Naive thymus-derived CD4-positive, alpha-beta T cell (primary cell): ENCODE measurements around the gene COG5. TPM values are rescaled to one million over a fixed set of nuclear protein-coding genes. Genes with fewer than 3 reads are reported as not detected.

Experiments
- ATAC-seq: fragments of 150-1000 bp; cut with Tn5 transposase; 2 replicates; pipeline ENCODE4 v1.10.0; 2021; ENCODE audit warnings: mild to moderate bottlenecking, moderate library complexity
- CTCF ChIA-PET: fragments of 350-600 bp; sonication (Branson Sonifier 250); formaldehyde crosslinking; loops from one replicate; lab custom pipeline; 2021; ENCODE audit warnings: antibody characterized with exemption; lab: Charles Lee
- POLR2A ChIA-PET: fragments of 350-600 bp; sonication (Branson Sonifier 250); formaldehyde crosslinking; loops from one replicate; lab custom pipeline; 2021; ENCODE audit warnings: antibody characterized with exemption, inconsistent platforms; lab: Charles Lee
- DNase-seq, 9 donors: peaks; one replicate each; pipeline versions ENCODE4 v3.0.0 to v3.0.0-alpha.2; 2020 to 2022; ENCODE audit warnings: mixed read lengths in 1 of 9
- H3K27ac ChIP-seq: one replicate; pipeline ENCODE4 v1.7.0; 2013; ENCODE audit warnings: mild to moderate bottlenecking, low read depth, low read length, moderate library complexity
- H3K27me3 ChIP-seq, 2 donors: one replicate each; pipeline ENCODE4 v1.7.0; 2013; ENCODE audit warnings: low read length in 2 of 2, mild to moderate bottlenecking in 2 of 2, moderate library complexity in 2 of 2; ENCODE audit not compliant: control insufficient read depth in 2 of 2, insufficient read depth in 2 of 2
- H3K36me3 ChIP-seq, 3 experiments: 1 replicate in 2 of 3; 2 replicates in 1 of 3; pipeline ENCODE4 v1.7.0; 2013; ENCODE audit warnings: low read length in 3 of 3, mild to moderate bottlenecking in 3 of 3, moderate library complexity in 1 of 3; ENCODE audit not compliant: insufficient read depth in 3 of 3, control insufficient read depth in 2 of 3
- H3K4me1 ChIP-seq, 2 donors: one replicate each; pipeline ENCODE4 v1.7.0; 2013; ENCODE audit warnings: low read length in 2 of 2, mild to moderate bottlenecking in 2 of 2, moderate library complexity in 1 of 2; ENCODE audit not compliant: control insufficient read depth in 2 of 2, insufficient read depth in 2 of 2
- H3K4me3 ChIP-seq: 2 replicates; pipeline ENCODE4 v1.7.0; 2013; ENCODE audit warnings: mild to moderate bottlenecking, low read length
- H3K9me3 ChIP-seq, 3 experiments: 1 replicate in 2 of 3; 2 replicates in 1 of 3; pipeline ENCODE4 v1.7.0; 2013; ENCODE audit warnings: low read length in 3 of 3; ENCODE audit not compliant: control insufficient read depth in 2 of 3
- H3K27ac Mint-ChIP-seq, 9 donors: one replicate each; pipeline ENCODE4 v1.8.0; 2020 to 2022; ENCODE audit warnings: mixed read lengths in 9 of 9, mild to moderate bottlenecking in 8 of 9, moderate library complexity in 5 of 9, inconsistent platforms in 2 of 9
- H3K27me3 Mint-ChIP-seq, 5 donors: one replicate each; pipeline ENCODE4 v1.8.0; 2021 to 2022; ENCODE audit warnings: mixed read lengths in 5 of 5, mild to moderate bottlenecking in 1 of 5
- H3K36me3 Mint-ChIP-seq, 5 donors: one replicate each; pipeline ENCODE4 v1.8.0; 2020 to 2022; ENCODE audit warnings: mixed read lengths in 5 of 5, mild to moderate bottlenecking in 3 of 5, inconsistent platforms in 1 of 5
- H3K4me1 Mint-ChIP-seq, 7 donors: one replicate each; pipeline ENCODE4 v1.8.0; 2020 to 2022; ENCODE audit warnings: mixed read lengths in 7 of 7, mild to moderate bottlenecking in 3 of 7, inconsistent platforms in 1 of 7
- H3K4me3 Mint-ChIP-seq, 10 donors: one replicate each; pipeline ENCODE4 v1.8.0; 2020 to 2022; ENCODE audit warnings: mild to moderate bottlenecking in 10 of 10, mixed read lengths in 10 of 10, moderate library complexity in 6 of 10, inconsistent platforms in 2 of 10
- H3K9me3 Mint-ChIP-seq, 11 donors: one replicate each; pipeline ENCODE4 v1.8.0; 2020 to 2022; ENCODE audit warnings: mixed read lengths in 11 of 11, mild to moderate bottlenecking in 4 of 11, inconsistent platforms in 1 of 11, moderate library complexity in 1 of 11
- intact Hi-C, 2 donors: fragments of 100-400 bp; cut with micrococcal nuclease; formaldehyde crosslinking; loops; one replicate each; pipeline ENCODE4 v1.15.1; 2023
- polyA plus RNA-seq, 2 donors: library from polyadenylated mRNA; unstranded; fragments of 300-500 nt; fragmentation: Illumina TruSeq; gene quantifications; one replicate each; pipeline ENCODE4 v1.2.3, GENCODE V29; 2021
- total RNA-seq, 6 experiments: library from RNA in 5 of 6; stranded (reverse) in 5 of 6; gene quantifications; 1 replicate in 5 of 6; 2 replicates in 1 of 6; pipeline ENCODE4 v1.2.3 and lab custom pipeline; 2021 to 2026

Gene COG5
- total and polyA plus RNA-seq, 7 experiments from 2014 or later = 24.7 to 77.0 (median 48.0) TPM

GRCh38 chr7:107468824-107469223 is 94.9 kb downstream of the COG5 start:
- intact Hi-C loops = no loop called here
- H3K27me3 Mint-ChIP-seq = no peaks in the 10 kb centered on the region
- H3K27me3 ChIP-seq = no peaks in the 10 kb centered on the region
- H3K4me1 Mint-ChIP-seq = peaks cover 0 to 16% (median 0%) of the 10 kb centered on the region in 7 donors
- H3K27ac Mint-ChIP-seq = no peak overlapping the region
- no peaks in the 10 kb centered on the region for H3K9me3 Mint-ChIP-seq
- H3K36me3 ChIP-seq = no peaks in the 10 kb centered on the region
- POLR2A ChIA-PET = no interaction called here
- no peak overlapping the region for H3K4me3 Mint-ChIP-seq
- peaks cover 0 to 3% (median 0%) of the 10 kb centered on the region in 5 donors for H3K36me3 Mint-ChIP-seq
- H3K4me3 ChIP-seq = no peak overlapping the region
- no peaks in the 10 kb centered on the region for H3K9me3 ChIP-seq
- no peaks in the 10 kb centered on the region for H3K4me1 ChIP-seq
- ATAC-seq = no peak
- CTCF ChIA-PET = no interaction called here
- no peak for DNase-seq
- H3K27ac ChIP-seq = no peak overlapping the region

GRCh38 chr7:107467972-107468371 is 95.7 kb downstream of the COG5 start:
- H3K27me3 ChIP-seq = no peaks in the 10 kb centered on the region
- CTCF ChIA-PET = no interaction called here
- Mint-ChIP-seq H3K27me3 (no peaks in the 10 kb centered on the region), H3K4me1 (peaks cover 0 to 16% (median 0%) of the 10 kb centered on the region in 7 donors), H3K36me3 (peaks cover 0 to 3% (median 0%) of the 10 kb centered on the region in 5 donors), H3K9me3 (no peaks in the 10 kb centered on the region), H3K27ac (peak overlapping the region in 1 of 9 donors; percentile 7), H3K4me3 (no peak overlapping the region)
- H3K27ac ChIP-seq = no peak overlapping the region
- H3K9me3 ChIP-seq = no peaks in the 10 kb centered on the region
- DNase-seq (no peak), ATAC-seq (no peak)
- no peak overlapping the region for H3K4me3 ChIP-seq
- H3K36me3 ChIP-seq = no peaks in the 10 kb centered on the region
- H3K4me1 ChIP-seq = no peaks in the 10 kb centered on the region
- POLR2A ChIA-PET = interaction anchor here (0.6 kb wide), 1 partner anchor 300 kb away, joined by 3 read pairs; no protein-coding TSS in a partner anchor
- intact Hi-C loops = no loop called here

DNA sequence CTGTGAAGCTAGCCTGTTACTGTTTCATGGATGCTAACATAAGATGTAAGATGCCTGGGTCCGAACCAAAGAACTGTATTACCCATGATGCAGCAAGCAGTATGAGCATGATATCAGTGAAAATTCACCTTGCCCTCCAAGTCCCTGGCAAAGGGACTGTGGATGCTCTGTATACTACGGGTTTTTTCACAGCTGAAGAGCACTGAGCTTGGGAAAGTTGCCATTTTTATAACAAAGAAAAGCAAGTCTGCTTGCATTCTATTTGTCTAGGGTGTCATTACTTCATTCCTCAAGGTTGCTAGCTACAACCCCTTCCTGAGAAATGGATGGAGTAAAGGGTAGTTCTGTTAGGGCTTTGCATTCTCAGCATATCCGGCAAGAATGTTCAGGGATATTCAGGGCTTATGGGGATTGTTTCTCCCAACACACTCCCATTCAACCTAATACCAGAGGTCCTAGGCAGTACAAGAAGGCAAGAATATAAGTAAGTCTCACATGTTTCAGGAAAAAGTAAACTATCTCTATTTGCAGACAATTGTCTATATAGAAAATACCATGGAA is 99.0 kb downstream of the COG5 start:
- POLR2A ChIA-PET = no interaction called here
- no peaks in the 10 kb centered on the region for H3K27me3 Mint-ChIP-seq
- H3K36me3 ChIP-seq = no peaks in the 10 kb centered on the region
- CTCF ChIA-PET = interaction anchor here (0.6 to 3.9 kb wide), 5 partner anchors 8 to 414 kb away, joined by 3 to 34 read pairs (median 8); no protein-coding TSS in a partner anchor
- intact Hi-C loops = loop anchor here (5.0 kb wide), 3 partner anchors 98 to 278 kb away; partner anchors contain the start of genes CBLL1 (in 1 of the 2), COG5 (in 1 of the 2), DUS4L (in 1 of the 2) and SLC26A4 (in 1 of the 2)
- H3K9me3 ChIP-seq = no peaks in the 10 kb centered on the region
- H3K27me3 ChIP-seq = no peaks in the 10 kb centered on the region
- H3K27ac ChIP-seq = no peak overlapping the region
- H3K9me3 Mint-ChIP-seq = no peaks in the 10 kb centered on the region
- no peak overlapping the region for H3K4me3 Mint-ChIP-seq
- H3K27ac Mint-ChIP-seq = peak overlapping the region in 3 of 9 donors; percentile 8 to 42 (median 10)
- H3K36me3 Mint-ChIP-seq = peaks cover 0 to 5% (median 0%) of the 10 kb centered on the region in 5 donors
- H3K4me1 ChIP-seq = no peaks in the 10 kb centered on the region
- DNase-seq (no peak), ATAC-seq (no peak)
- peaks cover 0 to 11% (median 0%) of the 10 kb centered on the region in 7 donors for H3K4me1 Mint-ChIP-seq
- H3K4me3 ChIP-seq = no peak overlapping the region

DNA sequence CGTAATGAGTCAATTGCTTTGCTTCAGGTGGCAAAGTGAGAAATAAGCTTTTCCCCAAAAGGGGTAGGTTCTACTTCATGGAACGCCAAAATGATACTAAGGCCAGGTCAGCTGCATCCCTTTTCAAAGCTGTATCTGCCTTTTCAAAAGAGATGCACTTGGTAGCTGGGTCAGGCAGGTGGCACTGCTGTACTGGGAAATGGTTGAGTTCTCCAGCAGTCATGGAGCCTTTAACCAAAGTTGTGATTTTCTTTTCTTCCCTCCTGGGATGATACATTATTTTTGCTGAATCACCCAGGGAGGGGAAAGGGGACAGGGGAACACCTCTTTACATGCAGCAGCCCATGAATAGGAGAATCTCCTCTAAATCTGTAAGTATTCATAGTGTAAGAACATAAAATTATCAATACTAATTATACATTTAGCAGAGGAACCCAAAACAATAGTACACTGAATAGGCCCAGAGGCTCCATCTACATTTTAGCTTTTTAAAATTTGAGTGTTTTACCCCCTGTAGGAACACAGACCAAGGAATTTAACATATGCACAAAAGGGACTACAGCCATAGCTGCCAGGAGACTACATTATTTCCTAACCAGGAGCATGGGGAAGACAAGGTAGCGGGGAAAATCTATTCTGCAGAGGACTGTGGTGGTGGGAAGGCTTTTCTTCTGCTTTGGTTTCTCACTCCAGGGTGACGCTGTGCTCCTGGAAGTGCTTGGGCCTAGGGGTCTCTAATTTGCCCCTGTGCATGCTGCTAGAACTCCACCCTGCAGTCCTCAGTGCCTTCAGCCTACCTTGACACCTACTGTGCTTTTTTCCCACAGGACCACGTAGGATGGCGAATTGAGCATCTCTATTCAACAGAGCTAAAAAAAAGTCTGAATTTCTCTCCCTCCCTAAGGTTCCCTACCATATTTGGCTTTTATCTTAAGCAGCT is 100.3 kb downstream of the COG5 start:
- Mint-ChIP-seq H3K4me3 (no peak overlapping the region), H3K4me1 (peaks cover 0 to 10% (median 0%) of the 10 kb centered on the region in 7 donors), H3K9me3 (no peaks in the 10 kb centered on the region), H3K27me3 (no peaks in the 10 kb centered on the region), H3K27ac (peak overlapping the region in 1 of 9 donors; percentile 19), H3K36me3 (peaks cover 0 to 18% (median 10%) of the 10 kb centered on the region in 5 donors)
- Histone ChIP-seq H3K4me1 (no peaks in the 10 kb centered on the region), H3K9me3 (no peaks in the 10 kb centered on the region), H3K4me3 (no peak overlapping the region), H3K27ac (no peak overlapping the region), H3K27me3 (no peaks in the 10 kb centered on the region), H3K36me3 (no peaks in the 10 kb centered on the region)
- peak; percentile 82 for ATAC-seq
- CTCF ChIA-PET = interaction anchor here (0.5 to 3.9 kb wide), 10 partner anchors 13 to 416 kb away, joined by 4 to 34 read pairs (median 8); no protein-coding TSS in a partner anchor
- intact Hi-C loops = loop anchor here (1.0 to 5.0 kb wide), 8 partner anchors 99 to 516 kb away; partner anchors contain the start of genes CBLL1 (in 1 of the 2), COG5 (in 1 of the 2), DUS4L (in 1 of the 2) and SLC26A4 (in 1 of the 2)
- POLR2A ChIA-PET = interaction anchor here (0.5 to 1.0 kb wide), 2 partner anchors 50 to 100 kb away, joined by 3 read pairs; partner anchors contain the start of genes COG5 and DUS4L
- DNase-seq = peak; percentile 10 to 47 (median 36)

DNA sequence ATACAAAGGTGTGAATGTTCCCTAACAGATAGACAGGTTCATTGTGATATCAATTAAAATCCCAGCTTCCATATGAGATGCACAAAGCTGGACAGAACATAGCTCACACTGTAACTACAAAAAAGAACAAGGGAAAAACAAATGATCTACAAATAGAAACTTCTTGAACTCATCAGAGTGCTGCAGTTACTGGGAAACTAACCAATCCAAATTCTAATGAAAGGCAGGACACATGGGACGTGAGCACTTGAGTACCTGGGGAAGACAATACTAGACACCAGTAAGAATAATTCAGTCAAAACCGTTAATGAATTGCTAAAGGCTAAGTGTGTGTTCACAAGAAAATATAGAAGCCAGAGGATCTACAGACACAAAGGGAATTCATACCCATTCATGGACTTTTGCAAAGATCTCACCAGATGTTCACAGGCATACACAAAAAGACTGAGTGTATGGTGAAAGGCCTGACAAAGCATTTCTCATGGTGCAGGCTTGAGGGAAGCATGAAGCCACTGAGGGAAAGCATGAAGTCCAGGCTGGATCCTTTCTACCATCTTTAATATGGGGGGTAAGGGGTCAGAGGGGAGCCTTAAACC is 101.7 kb downstream of the COG5 start:
- Histone ChIP-seq H3K4me3 (no peak overlapping the region), H3K27ac (no peak overlapping the region), H3K4me1 (no peaks in the 10 kb centered on the region), H3K36me3 (no peaks in the 10 kb centered on the region), H3K9me3 (no peaks in the 10 kb centered on the region), H3K27me3 (no peaks in the 10 kb centered on the region)
- intact Hi-C loops = loop anchor here (5.0 kb wide), 3 partner anchors 100 to 280 kb away; partner anchors contain the start of genes CBLL1 (in 1 of the 2), COG5 (in 1 of the 2), DUS4L (in 1 of the 2) and SLC26A4 (in 1 of the 2)
- ATAC-seq (no peak), DNase-seq (no peak)
- Mint-ChIP-seq H3K27me3 (no peaks in the 10 kb centered on the region), H3K4me3 (no peak overlapping the region), H3K27ac (no peak overlapping the region), H3K9me3 (no peaks in the 10 kb centered on the region), H3K4me1 (peaks cover 0 to 6% (median 0%) of the 10 kb centered on the region in 7 donors), H3K36me3 (peaks cover 4 to 32% (median 21%) of the 10 kb centered on the region in 5 donors)
- ChIA-PET CTCF (interaction anchor here (2.2 to 3.9 kb wide), 2 partner anchors 265 to 417 kb away, joined by 30 to 34 read pairs; no protein-coding TSS in a partner anchor), POLR2A (no interaction called here)

DNA sequence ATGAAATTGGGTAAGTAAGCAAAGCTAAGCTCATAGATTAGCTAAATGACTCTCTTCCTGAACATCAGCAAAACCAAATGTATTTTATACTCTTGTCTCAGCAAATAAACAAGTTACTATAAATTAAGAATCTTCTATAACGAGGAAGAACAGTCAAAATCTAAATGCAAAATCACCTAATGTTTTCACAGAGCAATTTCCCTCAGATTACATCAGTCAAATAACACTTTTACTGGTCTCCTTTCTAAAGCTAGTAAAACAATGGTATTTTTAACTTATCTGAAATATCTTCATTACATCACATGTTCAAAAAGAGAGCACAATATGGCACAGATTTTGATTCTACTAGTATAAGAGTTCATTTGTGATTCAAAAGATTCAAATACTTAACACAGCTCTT is 110.3 kb downstream of the COG5 start:
- peaks cover 16 to 84% (median 53%) of the 10 kb centered on the region in 5 donors for H3K36me3 Mint-ChIP-seq

More for the DNA sequence above, 110.3 kb downstream of the COG5 start:
- H3K4me1 ChIP-seq = no peaks in the 10 kb centered on the region
- H3K4me3 ChIP-seq = no peak overlapping the region
- no peaks in the 10 kb centered on the region for H3K36me3 ChIP-seq
- no peaks in the 10 kb centered on the region for H3K27me3 ChIP-seq
- no peak overlapping the region for H3K27ac Mint-ChIP-seq
- peaks cover 0 to 3% (median 0%) of the 10 kb centered on the region in 11 donors for H3K9me3 Mint-ChIP-seq
- intact Hi-C loops = no loop called here
- POLR2A ChIA-PET = no interaction called here
- CTCF ChIA-PET = no interaction called here
- ATAC-seq = no peak
- no peak overlapping the region for H3K4me3 Mint-ChIP-seq
- H3K27me3 Mint-ChIP-seq = no peaks in the 10 kb centered on the region
- no peaks in the 10 kb centered on the region for H3K9me3 ChIP-seq
- no peak overlapping the region for H3K27ac ChIP-seq
- DNase-seq = no peak
- H3K4me1 Mint-ChIP-seq = peaks cover 0 to 37% (median 26%) of the 10 kb centered on the region in 7 donors
